HepG2 (cell line): ENCODE measurements around the gene CDH1. TPM values are rescaled to one million over a fixed set of nuclear protein-coding genes. Genes with fewer than 3 reads are reported as not detected.

Source experiments
- ADNP ChIP-seq: sonication (generic); formaldehyde crosslinking; IDR thresholded peaks from 2 replicates; pipeline ENCODE4 v1.4.0; 2020; ENCODE audit warnings: missing genetic modification reagents
- ARID2 ChIP-seq: sonication (generic); formaldehyde crosslinking; IDR thresholded peaks from 2 replicates; pipeline ENCODE4 v1.8.1; 2022; ENCODE audit warnings: mild to moderate bottlenecking, missing genetic modification reagents, borderline replicate concordance
- ARID4A ChIP-seq: sonication (generic); formaldehyde crosslinking; IDR thresholded peaks from 2 replicates; pipeline ENCODE4 v1.5.0; 2020; ENCODE audit warnings: mild to moderate bottlenecking, missing genetic modification reagents, borderline replicate concordance
- CBX1 ChIP-seq: IDR thresholded peaks from one replicate; pipeline ENCODE4 v1.6.1; 2016; ENCODE audit warnings: antibody characterized with exemption, low read depth
- DR1 ChIP-seq: sonication (generic); formaldehyde crosslinking; IDR thresholded peaks from 2 replicates; pipeline ENCODE4 v1.8.0; 2021; ENCODE audit warnings: mild to moderate bottlenecking, missing genetic modification reagents, inconsistent platforms
- FIP1L1 ChIP-seq: fragments of 200-400 bp; formaldehyde crosslinking; IDR thresholded peaks from 2 replicates; pipeline ENCODE4 v1.6.1; 2018; ENCODE audit warnings: low read depth, mild to moderate bottlenecking, low read length, moderate library complexity, borderline replicate concordance; ENCODE audit not compliant: insufficient read depth
- HINFP ChIP-seq: sonication (generic); formaldehyde crosslinking; IDR thresholded peaks from 2 replicates; pipeline ENCODE4 v1.4.0; 2020; ENCODE audit warnings: low read depth, mild to moderate bottlenecking, missing genetic modification reagents
- KLF13 ChIP-seq: sonication (generic); formaldehyde crosslinking; IDR thresholded peaks from 2 replicates; pipeline ENCODE4 v1.4.0; 2020; ENCODE audit warnings: mild to moderate bottlenecking, missing genetic modification reagents
- KLF16 ChIP-seq, 2 experiments: sonication (generic) in 1 of 2; formaldehyde crosslinking in 1 of 2; IDR thresholded peaks; 2 replicates each; pipeline versions ENCODE4 v1.6.1 to v1.8.0; 2016 to 2023; ENCODE audit warnings: missing genetic modification reagents in 2 of 2, missing compliant biosample characterization in 1 of 2
- XRCC5 ChIP-seq: fragments of 200-400 bp; formaldehyde crosslinking; optimal IDR thresholded peaks from 2 replicates; pipeline ENCODE3; 2017; ENCODE audit warnings: mild to moderate bottlenecking, low read length
- YY1 ChIP-seq: IDR thresholded peaks from 2 replicates; pipeline ENCODE4 v1.6.1; 2011; ENCODE audit warnings: low read length, low read depth, moderate library complexity, mild to moderate bottlenecking; ENCODE audit not compliant: insufficient read depth, insufficient replicate concordance
- ZEB1 ChIP-seq: IDR thresholded peaks from 2 replicates; pipeline ENCODE4 v1.6.1; 2012; ENCODE audit warnings: mild to moderate bottlenecking, low read depth, inconsistent platforms; ENCODE audit not compliant: insufficient replicate concordance
- ZNF335 ChIP-seq: sonication (generic); formaldehyde crosslinking; IDR thresholded peaks from 2 replicates; pipeline ENCODE4 v1.4.0; 2020; ENCODE audit warnings: missing genetic modification reagents
- ZNF567 ChIP-seq: sonication (generic); formaldehyde crosslinking; IDR thresholded peaks from 2 replicates; pipeline ENCODE4 v1.8.1; 2023; ENCODE audit warnings: mild to moderate bottlenecking, missing genetic modification reagents, borderline replicate concordance
- ZNF615 ChIP-seq: sonication (generic); formaldehyde crosslinking; IDR thresholded peaks from 2 replicates; pipeline ENCODE4 v1.5.0; 2020; ENCODE audit warnings: mild to moderate bottlenecking, missing genetic modification reagents, borderline replicate concordance
- ZSCAN21 ChIP-seq: sonication (generic); formaldehyde crosslinking; IDR thresholded peaks from 2 replicates; pipeline ENCODE4 v1.8.0; 2022; ENCODE audit warnings: mild to moderate bottlenecking, missing genetic modification reagents, moderate library complexity, borderline replicate concordance
- polyA plus RNA-seq, 8 experiments: library from polyadenylated mRNA; depleted of rRNA in 3 of 8; stranded (reverse) in 7 of 8; unstranded in 1 of 8; fragments of >200 nt; fragmentation: Illumina TruSeq in 4 of 8; extraction: Trizol in 4 of 8; gene quantifications; 2 replicates each; pipeline versions ENCODE4 v1.2.1 to v1.2.3, GENCODE V29; 2011 to 2016; ENCODE audit warnings: low read depth in 4 of 8, missing spikeins in 1 of 8, mixed read lengths in 1 of 8; ENCODE audit not compliant: insufficient read depth in 1 of 8
- total RNA-seq, 5 experiments: library from RNA; depleted of rRNA; stranded (reverse); fragments of >200 nt; fragmentation: Illumina TruSeq; extraction: Trizol; gene quantifications; 2 replicates each; pipeline ENCODE4 v1.2.3, GENCODE V29; 2016; ENCODE audit warnings: low read depth in 1 of 5
- TF ChIP-seq, protein P1 (sequence below): sonication (generic); formaldehyde crosslinking; IDR thresholded peaks from 2 replicates; pipeline ENCODE4 v1.4.0; 2020; ENCODE audit warnings: mild to moderate bottlenecking, missing genetic modification reagents, borderline replicate concordance
- TF ChIP-seq, protein P2 (sequence below): sonication (generic); formaldehyde crosslinking; conservative IDR thresholded peaks from 2 replicates; pipeline ENCODE4 v1.4.0; 2020; ENCODE audit warnings: missing genetic modification reagents

The CDH1 gene
- total and polyA plus RNA-seq, 2 of the 13 experiments (the other 11 are each of a cell fraction or from before 2014, with no cell fraction given) = 0.95 to 9.8 TPM

DNA sequence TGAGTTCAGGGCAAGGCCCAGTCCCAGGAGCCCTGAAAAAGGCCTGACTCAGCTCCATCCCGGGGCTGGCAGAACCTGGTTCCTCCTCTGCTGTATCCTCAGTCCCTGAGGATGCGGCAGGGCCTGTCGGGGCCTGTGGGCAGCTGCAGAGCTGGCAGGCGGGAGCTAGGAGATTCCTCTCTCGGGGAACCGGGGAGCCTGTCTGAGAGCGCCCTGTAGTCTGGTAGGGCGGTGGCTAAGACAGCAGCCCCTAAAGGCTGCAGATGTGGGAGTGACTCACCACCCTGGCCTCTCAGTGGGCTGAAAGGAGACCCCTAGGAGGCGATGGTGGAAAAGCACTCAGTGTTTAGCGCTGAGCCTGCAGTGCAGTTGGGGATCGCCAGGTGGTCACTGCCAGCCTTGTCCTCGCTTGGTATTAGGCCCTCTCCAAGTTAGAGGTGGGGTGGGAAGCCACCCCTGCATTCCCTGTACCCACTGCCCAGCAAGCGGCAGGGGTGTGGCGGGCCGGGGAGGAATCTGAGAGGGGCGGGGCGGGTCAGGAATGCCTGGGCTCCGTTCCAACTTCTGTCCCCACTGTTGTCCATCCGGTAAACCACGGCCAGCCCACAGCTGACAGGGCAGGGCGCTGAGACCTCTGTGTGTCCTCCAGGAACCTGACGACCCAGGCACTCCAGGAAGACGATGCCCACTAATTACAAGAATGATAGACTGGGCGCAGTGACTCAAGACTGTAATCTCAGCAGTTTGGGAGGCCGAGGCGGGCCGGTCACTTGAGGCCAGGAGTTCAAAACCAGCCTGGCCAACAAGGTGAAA, 29.5 kb upstream of the CDH1 start (continued):
- TF ChIP-seq HINFP (CRISPR knock-in tag) (no peak), KLF13 (no peak), YY1 (peak; percentile 26), ARID4A (peak; percentile 39; the same call in 1 of the 2 replicates), ZEB1 (no peak), KLF16 (CRISPR knock-in tag; IDR thresholded peaks at IDR 0.05) (peak in 1 of 2 experiments; percentile 62; a peak in 1 of 4 replicates), ARID2 (CRISPR knock-in tag) (no peak), ZNF335 (no peak), ADNP (CRISPR knock-in tag) (peak; percentile 57; the same call in 1 of the 2 replicates), ZSCAN21 (CRISPR knock-in tag) (peak; percentile 51), FIP1L1 (no peak), CBX1 (peak; percentile 81), XRCC5 (no peak), ZNF567 (CRISPR knock-in tag) (no peak), ZNF615 (CRISPR knock-in tag) (no peak), DR1 (CRISPR knock-in tag) (no peak)
- TF ChIP-seq, protein P1, sequence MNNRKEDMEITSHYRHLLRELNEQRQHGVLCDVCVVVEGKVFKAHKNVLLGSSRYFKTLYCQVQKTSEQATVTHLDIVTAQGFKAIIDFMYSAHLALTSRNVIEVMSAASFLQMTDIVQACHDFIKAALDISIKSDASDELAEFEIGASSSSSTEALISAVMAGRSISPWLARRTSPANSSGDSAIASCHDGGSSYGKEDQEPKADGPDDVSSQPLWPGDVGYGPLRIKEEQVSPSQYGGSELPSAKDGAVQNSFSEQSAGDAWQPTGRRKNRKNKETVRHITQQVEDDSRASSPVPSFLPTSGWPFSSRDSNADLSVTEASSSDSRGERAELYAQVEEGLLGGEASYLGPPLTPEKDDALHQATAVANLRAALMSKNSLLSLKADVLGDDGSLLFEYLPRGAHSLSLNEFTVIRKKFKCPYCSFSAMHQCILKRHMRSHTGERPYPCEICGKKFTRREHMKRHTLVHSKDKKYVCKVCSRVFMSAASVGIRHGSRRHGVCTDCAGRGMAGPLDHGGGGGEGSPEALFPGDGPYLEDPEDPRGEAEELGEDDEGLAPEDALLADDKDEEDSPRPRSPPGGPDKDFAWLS (CRISPR knock-in tag) = no peak
- TF ChIP-seq, protein P2, sequence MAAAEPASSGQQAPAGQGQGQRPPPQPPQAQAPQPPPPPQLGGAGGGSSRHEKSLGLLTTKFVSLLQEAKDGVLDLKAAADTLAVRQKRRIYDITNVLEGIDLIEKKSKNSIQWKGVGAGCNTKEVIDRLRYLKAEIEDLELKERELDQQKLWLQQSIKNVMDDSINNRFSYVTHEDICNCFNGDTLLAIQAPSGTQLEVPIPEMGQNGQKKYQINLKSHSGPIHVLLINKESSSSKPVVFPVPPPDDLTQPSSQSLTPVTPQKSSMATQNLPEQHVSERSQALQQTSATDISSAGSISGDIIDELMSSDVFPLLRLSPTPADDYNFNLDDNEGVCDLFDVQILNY = no peak
